Upper lobe of right lung (tissue), 1 donor: ENCODE results near the gene TAB3. TPM values are rescaled to one million over a fixed set of nuclear protein-coding genes. Genes with fewer than 3 reads are reported as not detected.

ENCODE experiments used
- ATAC-seq: fragments of 200-7000 bp; cut with Tn5 transposase; one replicate; pipeline ENCODE4 v1.9.1; 2020; ENCODE audit warnings: mild to moderate bottlenecking, moderate library complexity
- DNase-seq: peaks from one replicate; pipeline ENCODE4 v3.0.0-alpha.2; 2020
- H3K27ac ChIP-seq: fragments of 200-600 bp; one replicate; pipeline ENCODE4 v1.8.0; 2022
- H3K27me3 ChIP-seq: fragments of 200-600 bp; one replicate; pipeline ENCODE4 v1.8.0; 2022; ENCODE audit warnings: mild to moderate bottlenecking
- H3K36me3 ChIP-seq: fragments of 200-600 bp; one replicate; pipeline ENCODE4 v1.8.0; 2022
- H3K4me1 ChIP-seq: fragments of 200-600 bp; one replicate; pipeline ENCODE4 v1.8.0; 2022
- H3K4me3 ChIP-seq: fragments of 200-600 bp; one replicate; pipeline ENCODE4 v1.8.0; 2022; ENCODE audit warnings: mild to moderate bottlenecking
- H3K9me3 ChIP-seq: fragments of 200-600 bp; one replicate; pipeline ENCODE4 v1.8.0; 2022
- CTCF ChIP-seq: fragments of 200-600 bp; IDR thresholded peaks from one replicate; pipeline ENCODE4 v1.8.0; 2022; ENCODE audit warnings: antibody characterized with exemption
- intact Hi-C: fragments of 100-400 bp; cut with DNase I; formaldehyde crosslinking; loops from one replicate; pipeline ENCODE4 v1.11.0; 2022
- total RNA-seq: library from RNA; stranded (reverse); fragmentation: NEBNext Ultra II Directional; extraction: Animal tissue kit (Norgen Biotek cat#: 25700); gene quantifications from one replicate; pipeline ENCODE4 v1.2.1, GENCODE V29; 2021
- donor health status: DM: no; HTN: yes; CAD: no; lungs with severe emphysema.

The TAB3 gene
- total RNA-seq, 1 donor from 2014 or later: 21.9 TPM

DNA sequence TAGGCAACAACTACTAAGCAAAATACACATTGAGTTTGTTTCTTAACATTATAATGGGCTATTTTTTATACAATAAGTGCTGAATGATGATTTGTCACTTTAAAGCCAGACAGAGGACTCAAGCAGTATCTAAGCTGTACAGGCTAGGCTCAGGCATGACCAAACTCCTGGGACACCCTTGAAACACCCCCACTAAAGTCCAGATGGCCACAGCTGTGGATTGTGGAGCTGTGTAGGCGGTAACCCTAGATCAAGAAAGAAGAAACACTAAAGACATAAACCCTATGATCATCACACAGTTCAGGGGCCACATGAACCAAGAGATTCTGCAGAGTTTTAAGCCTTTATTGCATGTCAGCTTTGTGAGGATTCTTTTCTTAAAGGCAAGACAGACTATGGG, 25.1 kb downstream of the TAB3 start:
- Histone ChIP-seq H3K4me1 (no peaks in the 10 kb centered on the region), H3K27ac (no peak overlapping the region), H3K4me3 (no peak overlapping the region), H3K36me3 (peaks cover 8% of the 10 kb centered on the region), H3K9me3 (no peaks in the 10 kb centered on the region), H3K27me3 (no peaks in the 10 kb centered on the region)
- peak; percentile 66 for ATAC-seq
- intact Hi-C loops: no loop called here
- TF ChIP-seq CTCF: no peak
- DNase-seq: no peak

DNA sequence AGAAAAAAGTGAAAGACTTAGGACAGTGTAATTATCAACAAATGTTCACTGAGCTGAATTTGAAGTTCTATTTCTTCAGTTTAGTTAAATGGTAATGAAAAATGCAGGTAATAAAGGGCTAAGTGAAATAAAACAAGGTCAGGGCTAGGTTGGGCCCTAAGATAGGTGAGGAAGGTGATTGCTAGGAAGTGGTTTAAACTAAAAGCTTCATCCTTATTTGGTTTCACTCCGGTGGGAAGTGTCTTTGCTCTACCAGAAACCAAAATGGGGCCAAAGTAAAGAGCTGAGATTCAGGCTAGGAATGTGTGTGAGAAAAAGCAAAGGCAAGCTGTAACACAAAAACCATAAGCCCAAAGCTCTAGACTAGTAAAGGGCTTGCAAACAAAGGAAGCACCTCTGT, 31.0 kb downstream of the TAB3 start:
- Histone ChIP-seq H3K9me3 (no peaks in the 10 kb centered on the region), H3K36me3 (peaks cover 18% of the 10 kb centered on the region), H3K4me1 (no peaks in the 10 kb centered on the region), H3K27me3 (no peaks in the 10 kb centered on the region), H3K27ac (no peak overlapping the region), H3K4me3 (no peak overlapping the region)
- ATAC-seq (no peak), DNase-seq (no peak)
- no peak for TF ChIP-seq CTCF
- intact Hi-C loops: no loop called here

DNA sequence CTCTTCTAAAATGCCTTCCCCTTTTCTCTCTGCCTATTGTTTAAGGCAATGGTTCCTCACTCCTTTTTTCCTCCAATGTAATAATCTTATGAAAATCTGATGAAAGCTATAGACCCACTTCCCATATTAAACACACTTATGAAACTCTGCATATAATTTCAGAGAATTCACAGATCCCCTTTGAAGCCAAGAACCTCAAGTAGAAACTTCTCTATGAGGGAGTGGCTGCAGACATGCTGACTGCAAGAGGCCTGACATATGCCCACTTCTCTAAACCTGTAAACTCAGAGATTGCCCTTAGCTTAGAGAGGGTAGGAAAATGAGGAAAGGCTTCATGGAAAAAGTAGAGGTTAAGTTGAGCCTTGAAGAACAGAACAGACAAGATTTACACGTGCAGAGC, 37.6 kb downstream of the TAB3 start:
- no peak overlapping the region for H3K4me3 ChIP-seq
- no peak for TF ChIP-seq CTCF
- no peaks in the 10 kb centered on the region for H3K27me3 ChIP-seq
- DNase-seq: no peak
- H3K27ac ChIP-seq: no peak overlapping the region
- no peaks in the 10 kb centered on the region for H3K9me3 ChIP-seq
- intact Hi-C loops: no loop called here
- H3K4me1 ChIP-seq: no peaks in the 10 kb centered on the region
- H3K36me3 ChIP-seq: peaks cover 10% of the 10 kb centered on the region
- peak; percentile 67 for ATAC-seq

DNA sequence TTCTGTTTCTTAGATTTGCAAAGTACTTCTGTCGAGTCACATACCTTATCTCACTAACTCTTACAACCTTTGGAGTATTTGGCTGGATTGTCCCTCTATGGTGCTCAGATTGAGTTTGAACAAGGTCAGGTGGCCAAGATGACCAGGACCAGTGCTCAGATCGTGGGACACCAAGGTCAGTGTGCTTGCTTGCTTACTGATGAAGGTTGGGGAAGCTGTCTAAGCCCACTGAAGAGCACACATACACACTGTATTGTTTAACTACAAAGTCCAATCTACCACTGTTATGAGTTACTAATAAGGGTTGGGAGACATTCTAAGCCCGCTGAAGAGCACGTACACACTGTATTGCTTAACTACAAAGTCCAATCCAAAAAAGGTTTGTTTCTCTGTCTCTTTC, 53.7 kb downstream of the TAB3 start:
- Histone ChIP-seq H3K9me3 (no peaks in the 10 kb centered on the region), H3K36me3 (no peaks in the 10 kb centered on the region), H3K4me1 (no peaks in the 10 kb centered on the region), H3K27me3 (no peaks in the 10 kb centered on the region), H3K27ac (no peak overlapping the region), H3K4me3 (no peak overlapping the region)
- TF ChIP-seq CTCF: no peak
- DNase-seq: no peak
- no peak for ATAC-seq
- intact Hi-C loops: no loop called here

DNA sequence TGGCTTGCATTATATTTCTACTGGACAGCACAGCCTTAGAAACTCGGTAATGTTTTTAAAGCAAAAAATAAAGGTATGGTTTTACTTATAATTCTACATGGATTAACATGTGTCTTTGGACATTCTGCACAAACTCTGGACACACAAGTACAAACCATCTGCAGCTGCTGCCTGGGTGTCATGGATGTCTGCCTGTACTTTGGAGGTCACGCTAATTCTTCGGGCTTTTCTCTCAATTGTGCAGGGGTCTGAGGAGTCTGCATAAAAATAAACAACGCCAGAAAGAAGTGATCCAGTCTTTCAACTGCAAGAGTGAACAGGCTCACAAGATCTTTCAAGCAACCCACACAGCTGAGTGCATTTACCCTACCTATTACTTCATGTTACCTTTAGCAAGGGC, 55.2 kb downstream of the TAB3 start:
- H3K4me1 ChIP-seq: no peaks in the 10 kb centered on the region
- H3K27ac ChIP-seq: no peak overlapping the region
- intact Hi-C loops: no loop called here
- DNase-seq (no peak), ATAC-seq (no peak)
- H3K36me3 ChIP-seq: no peaks in the 10 kb centered on the region
- TF ChIP-seq CTCF: no peak
- no peak overlapping the region for H3K4me3 ChIP-seq
- H3K27me3 ChIP-seq: no peaks in the 10 kb centered on the region
- H3K9me3 ChIP-seq: no peaks in the 10 kb centered on the region

DNA sequence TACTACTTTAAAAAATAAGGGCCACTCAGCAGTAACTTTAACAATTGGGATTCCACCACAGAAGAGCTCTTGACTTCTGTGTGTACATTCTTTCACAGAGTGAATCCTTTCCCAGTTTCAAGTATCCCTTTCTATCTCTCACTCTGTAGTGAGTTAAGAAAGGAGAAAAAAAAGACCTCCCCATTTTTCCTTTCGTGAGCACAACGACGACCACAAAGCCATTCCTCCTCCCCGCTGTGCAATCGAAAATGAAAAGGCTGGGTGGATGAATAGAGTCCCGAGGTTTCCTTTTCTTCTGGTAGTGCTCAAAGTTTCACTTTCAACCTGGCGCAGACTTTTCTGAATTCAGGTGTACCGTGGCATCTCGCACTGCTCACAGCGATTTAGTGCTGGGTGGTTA, 58.0 kb downstream of the TAB3 start:
- H3K27me3 ChIP-seq: no peaks in the 10 kb centered on the region
- no peak for TF ChIP-seq CTCF
- H3K4me3 ChIP-seq: no peak overlapping the region
- H3K36me3 ChIP-seq: no peaks in the 10 kb centered on the region
- intact Hi-C loops: no loop called here
- H3K27ac ChIP-seq: no peak overlapping the region
- H3K9me3 ChIP-seq: no peaks in the 10 kb centered on the region
- no peak for ATAC-seq
- no peak for DNase-seq
- H3K4me1 ChIP-seq: no peaks in the 10 kb centered on the region
